Thoracic aorta (tissue), 2 donors: ENCODE data around the gene CRACR2A. TPM values are rescaled to one million over a fixed set of nuclear protein-coding genes. Genes with fewer than 3 reads are reported as not detected.

Experiments used
- ATAC-seq: fragments of 150-250 bp; one replicate; pipeline ENCODE4 v1.8.0; 2017; ENCODE audit warnings: low read depth; ENCODE audit not compliant: insufficient number of reproducible peaks, low FRiP score
- DNase-seq: peaks from one replicate; pipeline ENCODE4 v3.0.0-alpha.2; 2020; ENCODE audit warnings: low spot score
- H3K27ac ChIP-seq, 2 donors: fragments of 200-600 bp; sonication (generic); 1 replicate in 1 of 2; 2 replicates in 1 of 2; pipeline ENCODE4 v1.5.1; 2016; ENCODE audit warnings: mild to moderate bottlenecking in 2 of 2, moderate library complexity in 2 of 2
- H3K27me3 ChIP-seq: fragments of 200-600 bp; sonication (generic); replicated peaks from 2 replicates; pipeline ENCODE4 v1.6.0; 2016; ENCODE audit warnings: mild to moderate bottlenecking; ENCODE audit not compliant: insufficient read depth
- H3K36me3 ChIP-seq: fragments of 200-600 bp; sonication (generic); one replicate; pipeline ENCODE4 v1.5.1; 2016
- H3K4me1 ChIP-seq, 2 donors: fragments of 200-600 bp; sonication (generic); 1 replicate in 1 of 2; 2 replicates in 1 of 2; pipeline versions ENCODE4 v1.5.1 to v1.6.0; 2016; ENCODE audit warnings: low read depth in 2 of 2, mild to moderate bottlenecking in 1 of 2; ENCODE audit not compliant: control insufficient read depth in 1 of 2
- H3K4me3 ChIP-seq: fragments of 200-600 bp; sonication (generic); 2 replicates; pipeline ENCODE4 v1.5.1; 2016; ENCODE audit warnings: mild to moderate bottlenecking
- H3K9me3 ChIP-seq: fragments of 200-600 bp; sonication (generic); 2 replicates; pipeline ENCODE4 v1.5.1; 2016
- total RNA-seq, 2 donors: library from RNA; depleted of rRNA; stranded (reverse); fragments of >200 nt; gene quantifications; one replicate each; pipeline versions ENCODE4 v1.1.0 to v1.2.3, GENCODE V29; 2016
- TF ChIP-seq, protein P1 (sequence below): fragments of 200-600 bp; sonication (generic); IDR thresholded peaks from one replicate; pipeline ENCODE4 v1.5.1; 2019; ENCODE audit warnings: antibody characterized with exemption

CRACR2A gene
- 1 to 10 TPM; 2.2 to 2.7 TPM for total RNA-seq

GRCh38 chr12:3752741-3753486 is at the start of gene CRACR2A:
CRACR2A (minus strand) TSS chr12:3753109; CDS start chr12:3696999, 56,110 bp downstream.
- no peaks in the 10 kb centered on the region for H3K27me3 ChIP-seq
- TF ChIP-seq, protein P1, sequence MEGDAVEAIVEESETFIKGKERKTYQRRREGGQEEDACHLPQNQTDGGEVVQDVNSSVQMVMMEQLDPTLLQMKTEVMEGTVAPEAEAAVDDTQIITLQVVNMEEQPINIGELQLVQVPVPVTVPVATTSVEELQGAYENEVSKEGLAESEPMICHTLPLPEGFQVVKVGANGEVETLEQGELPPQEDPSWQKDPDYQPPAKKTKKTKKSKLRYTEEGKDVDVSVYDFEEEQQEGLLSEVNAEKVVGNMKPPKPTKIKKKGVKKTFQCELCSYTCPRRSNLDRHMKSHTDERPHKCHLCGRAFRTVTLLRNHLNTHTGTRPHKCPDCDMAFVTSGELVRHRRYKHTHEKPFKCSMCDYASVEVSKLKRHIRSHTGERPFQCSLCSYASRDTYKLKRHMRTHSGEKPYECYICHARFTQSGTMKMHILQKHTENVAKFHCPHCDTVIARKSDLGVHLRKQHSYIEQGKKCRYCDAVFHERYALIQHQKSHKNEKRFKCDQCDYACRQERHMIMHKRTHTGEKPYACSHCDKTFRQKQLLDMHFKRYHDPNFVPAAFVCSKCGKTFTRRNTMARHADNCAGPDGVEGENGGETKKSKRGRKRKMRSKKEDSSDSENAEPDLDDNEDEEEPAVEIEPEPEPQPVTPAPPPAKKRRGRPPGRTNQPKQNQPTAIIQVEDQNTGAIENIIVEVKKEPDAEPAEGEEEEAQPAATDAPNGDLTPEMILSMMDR = no peak
- H3K9me3 ChIP-seq = no peaks in the 10 kb centered on the region
- DNase-seq (no peak), ATAC-seq (no peak)
- H3K36me3 ChIP-seq = no peaks in the 10 kb centered on the region
- H3K4me1 ChIP-seq = peaks cover 0 to 6% of the 10 kb centered on the region in 2 donors
- H3K4me3 ChIP-seq = peak within 1 kb of the TSS; percentile 69
- peak within 1 kb of the TSS in 1 of 2 donors; percentile 5 for H3K27ac ChIP-seq

- TF ChIP-seq, protein P1 = no peak
- no peaks in the 10 kb centered on the region for H3K4me1 ChIP-seq
- no peak for ATAC-seq
Observed at GRCh38 chr12:3797531-3798048, 44.7 kb upstream of the CRACR2A start.

DNA sequence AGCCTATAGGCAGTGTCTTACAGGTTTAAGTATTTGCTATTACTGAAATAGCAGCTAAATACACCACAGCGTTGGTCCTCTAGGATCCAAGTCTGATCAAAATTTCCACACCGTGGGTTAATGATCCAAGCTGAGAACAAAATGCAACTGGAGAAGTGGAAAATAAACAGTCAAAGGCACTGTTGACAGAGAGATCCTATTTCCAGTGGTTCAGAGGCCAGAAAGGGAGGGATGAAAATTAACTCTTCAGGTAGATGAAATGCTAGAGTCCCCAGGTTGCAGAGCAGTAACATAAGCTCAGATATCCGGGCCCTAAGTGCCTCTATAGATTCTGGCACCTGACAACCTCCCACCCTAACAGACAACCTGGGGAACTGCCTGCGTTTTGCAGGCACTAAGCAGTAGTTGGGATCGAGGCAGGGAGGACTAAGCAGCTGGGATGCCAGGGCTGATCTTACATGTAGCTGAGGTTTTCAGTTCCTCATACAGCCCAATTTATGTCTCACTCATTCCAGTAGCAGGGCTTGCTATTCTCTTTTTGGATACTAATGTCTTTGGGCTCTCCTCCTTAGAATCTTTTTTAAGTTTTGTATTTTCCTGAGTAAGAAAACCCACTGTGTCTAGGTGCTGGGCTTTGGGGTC is 42.7 kb upstream of the CRACR2A start:
- Histone ChIP-seq H3K9me3 (no peaks in the 10 kb centered on the region), H3K27me3 (no peaks in the 10 kb centered on the region), H3K36me3 (no peaks in the 10 kb centered on the region), H3K27ac (no peak overlapping the region), H3K4me3 (no peak overlapping the region), H3K4me1 (no peaks in the 10 kb centered on the region)
- ATAC-seq (no peak), DNase-seq (no peak)
- TF ChIP-seq, protein P1 = no peak

More at GRCh38 chr12:3797531-3798048, 44.7 kb upstream of the CRACR2A start:
- no peak for DNase-seq
- H3K9me3 ChIP-seq = no peaks in the 10 kb centered on the region
- no peak overlapping the region for H3K4me3 ChIP-seq
- no peaks in the 10 kb centered on the region for H3K36me3 ChIP-seq
- H3K27ac ChIP-seq = no peak overlapping the region
- H3K27me3 ChIP-seq = no peaks in the 10 kb centered on the region

GRCh38 chr12:3795066-3795465 is 42.2 kb upstream of the CRACR2A start:
- TF ChIP-seq, protein P1 = no peak
- DNase-seq (no peak), ATAC-seq (no peak)
- Histone ChIP-seq H3K27ac (no peak overlapping the region), H3K36me3 (no peaks in the 10 kb centered on the region), H3K9me3 (no peaks in the 10 kb centered on the region), H3K4me3 (no peak overlapping the region), H3K4me1 (no peaks in the 10 kb centered on the region), H3K27me3 (no peaks in the 10 kb centered on the region)

- Histone ChIP-seq H3K4me1 (no peaks in the 10 kb centered on the region), H3K36me3 (no peaks in the 10 kb centered on the region), H3K9me3 (no peaks in the 10 kb centered on the region), H3K27ac (no peak overlapping the region), H3K4me3 (no peak overlapping the region), H3K27me3 (no peaks in the 10 kb centered on the region)
- DNase-seq (no peak), ATAC-seq (no peak)
- TF ChIP-seq, protein P1 = no peak
Observed at GRCh38 chr12:3792623-3793288, 39.8 kb upstream of the CRACR2A start.
